ENCODE data around the gene STRIP2. TPM values are rescaled to one million over a fixed set of nuclear protein-coding genes. Genes with fewer than 3 reads are reported as not detected.

The STRIP2 gene
- total and polyA plus RNA-seq, 9 of the 15 experiments (the other 6 are each of a cell fraction or from before 2014, with no cell fraction given), result 10.1 to 81.8 (median 42.3) TPM

- TF ChIP-seq SOX6 (IDR thresholded peaks at IDR 0.05), result peak; percentile 80
- TF ChIP-seq, protein P1, sequence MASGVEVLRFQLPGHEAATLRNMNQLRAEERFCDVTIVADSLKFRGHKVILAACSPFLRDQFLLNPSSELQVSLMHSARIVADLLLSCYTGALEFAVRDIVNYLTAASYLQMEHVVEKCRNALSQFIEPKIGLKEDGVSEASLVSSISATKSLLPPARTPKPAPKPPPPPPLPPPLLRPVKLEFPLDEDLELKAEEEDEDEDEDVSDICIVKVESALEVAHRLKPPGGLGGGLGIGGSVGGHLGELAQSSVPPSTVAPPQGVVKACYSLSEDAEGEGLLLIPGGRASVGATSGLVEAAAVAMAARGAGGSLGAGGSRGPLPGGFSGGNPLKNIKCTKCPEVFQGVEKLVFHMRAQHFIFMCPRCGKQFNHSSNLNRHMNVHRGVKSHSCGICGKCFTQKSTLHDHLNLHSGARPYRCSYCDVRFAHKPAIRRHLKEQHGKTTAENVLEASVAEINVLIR (CRISPR knock-in tag; IDR thresholded peaks at IDR 0.05), result no peak
- no peak for TF ChIP-seq ZC3H11A (IDR thresholded peaks at IDR 0.05; ENCODE audit: low read depth, low read length)
- no peak for TF ChIP-seq FOXM1 (IDR thresholded peaks at IDR 0.05; ENCODE audit: low read depth)
- no peak for TF ChIP-seq FOXM1 (CRISPR knock-in tag; IDR thresholded peaks at IDR 0.05; ENCODE audit: low read depth)
- TF ChIP-seq TEAD4 (IDR thresholded peaks at IDR 0.05; ENCODE audit: low read length), result peak; percentile 92
- TF ChIP-seq TEAD4 (CRISPR knock-in tag; IDR thresholded peaks at IDR 0.05; ENCODE audit: borderline replicate concordance), result no peak
- TF ChIP-seq YBX1 (IDR thresholded peaks at IDR 0.05), result no peak
- TF ChIP-seq CSDE1 (IDR thresholded peaks at IDR 0.05), result no peak
- TF ChIP-seq E2F4 (CRISPR knock-in tag; IDR thresholded peaks at IDR 0.05; ENCODE audit: low read depth), result no peak
- TF ChIP-seq ZNF512 (tag; IDR thresholded peaks at IDR 0.05), result no peak
- no peak for TF ChIP-seq ZNF561 (CRISPR knock-in tag; conservative IDR thresholded peaks at IDR 0.05)
- no peak for TF ChIP-seq USF2 (CRISPR knock-in tag; IDR thresholded peaks at IDR 0.05)
- no peak for TF ChIP-seq THRA (IDR thresholded peaks at IDR 0.05)
- 0 out of 2 replicates have a peak, but pooled peaks have one; percentile 28 for TF ChIP-seq HDGF (IDR thresholded peaks at IDR 0.05)
- TF ChIP-seq ZNF354B (CRISPR knock-in tag; IDR thresholded peaks at IDR 0.05), result no peak
- no peak for TF ChIP-seq RBM17 (IDR thresholded peaks at IDR 0.05; ENCODE audit: borderline replicate concordance, low read depth, low read length)
These were observed 32.8 kb upstream of the STRIP2 start (continued) for GRCh38 chr7:129401228-129401966.

All from K562 (cell line).